Stimulated activated CD8-positive, alpha-beta memory T cell treated with anti-CD3 and anti-CD28 coated beads, Interleukin-7, amount 100 ng/mL, for 24 hours (primary cell): Measurements from ENCODE around the gene CDH20.
"Not testable (repeated sequence)": the region's sequence is repeated elsewhere in the genome, so short reads cannot be mapped to it uniquely, and the experiment has no call there.

Experiments used
- DNase-seq: peaks from one replicate; pipeline ENCODE4 v3.0.0-alpha.2; 2020; ENCODE audit warnings: low read depth

Gene CDH20

DNA sequence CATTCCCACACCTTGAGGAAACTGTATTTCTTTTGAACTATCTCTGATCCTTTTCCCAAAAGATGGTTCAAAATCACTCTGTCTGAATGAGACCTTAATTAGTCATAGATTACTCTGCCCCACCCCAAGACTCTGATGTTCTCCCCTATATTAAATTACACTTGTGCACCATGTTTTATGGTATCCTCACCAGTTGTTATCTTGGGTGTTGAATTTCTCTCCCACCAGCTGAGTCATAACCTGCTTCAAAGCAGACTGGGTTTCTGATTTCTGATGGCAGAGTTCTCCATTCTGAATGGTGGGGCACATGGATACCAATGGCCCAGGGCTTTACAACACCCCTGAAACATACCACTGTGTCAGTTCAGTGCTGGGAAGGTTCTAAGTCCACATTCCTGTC is 15.0 kb downstream of the CDH20 start:
- no peak for DNase-seq

DNA sequence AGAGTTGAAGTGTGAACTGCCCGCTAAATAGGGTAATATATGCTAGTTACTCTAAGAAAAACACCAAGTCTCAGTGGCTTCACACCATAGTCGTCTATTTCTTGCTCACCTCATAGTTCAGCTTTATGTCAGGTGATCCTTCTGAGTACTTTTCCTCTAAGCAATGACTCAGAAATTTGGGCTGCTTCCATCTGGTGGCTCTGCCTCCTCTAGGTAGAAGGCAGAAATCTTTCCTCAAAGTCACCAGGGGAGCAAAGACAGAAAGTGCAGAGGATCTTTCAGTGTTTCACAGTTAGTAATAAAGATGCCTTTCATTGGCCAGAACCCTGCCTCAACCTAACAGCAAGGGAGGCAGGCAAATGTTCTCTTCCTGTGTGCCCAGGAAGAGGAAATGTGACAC is 17.3 kb downstream of the CDH20 start:
- no peak for DNase-seq

DNA sequence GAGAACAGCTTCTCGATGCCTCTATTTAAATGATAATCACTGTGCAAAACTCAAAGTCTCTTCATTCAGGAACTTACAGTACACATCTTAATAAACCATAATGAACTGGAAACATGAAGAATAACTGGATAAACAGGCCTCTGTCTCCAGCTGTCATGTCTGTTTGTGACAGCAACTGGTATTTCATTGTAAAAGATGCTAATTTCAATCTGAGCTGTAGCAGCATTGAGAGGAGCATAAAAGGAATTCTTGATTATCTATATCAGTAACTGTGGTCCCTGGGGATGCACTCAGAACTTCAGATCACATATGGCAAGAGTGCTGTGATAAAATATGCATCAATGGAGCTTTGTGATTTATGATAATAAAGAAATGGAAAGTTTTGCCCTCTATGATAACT is 18.8 kb downstream of the CDH20 start:
- no peak for DNase-seq

DNA sequence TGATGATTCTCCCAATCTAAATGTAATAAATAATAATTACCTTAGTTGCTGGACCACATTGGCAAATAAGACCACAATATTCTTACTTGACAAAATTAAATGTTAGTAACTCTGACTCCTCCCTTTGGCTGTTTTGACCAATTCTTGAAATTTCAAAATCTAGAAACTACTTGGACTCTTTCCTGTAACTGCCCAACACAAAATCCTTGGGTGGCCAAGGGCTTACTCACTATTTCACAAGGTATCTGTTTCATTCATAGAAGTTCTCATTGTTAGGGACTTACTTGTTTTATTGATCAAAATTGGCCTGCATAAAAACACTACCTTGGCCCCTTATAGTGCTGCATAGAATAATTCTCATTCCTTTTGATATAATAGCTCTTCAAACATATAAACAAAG is 19.4 kb downstream of the CDH20 start:
- no peak for DNase-seq

DNA sequence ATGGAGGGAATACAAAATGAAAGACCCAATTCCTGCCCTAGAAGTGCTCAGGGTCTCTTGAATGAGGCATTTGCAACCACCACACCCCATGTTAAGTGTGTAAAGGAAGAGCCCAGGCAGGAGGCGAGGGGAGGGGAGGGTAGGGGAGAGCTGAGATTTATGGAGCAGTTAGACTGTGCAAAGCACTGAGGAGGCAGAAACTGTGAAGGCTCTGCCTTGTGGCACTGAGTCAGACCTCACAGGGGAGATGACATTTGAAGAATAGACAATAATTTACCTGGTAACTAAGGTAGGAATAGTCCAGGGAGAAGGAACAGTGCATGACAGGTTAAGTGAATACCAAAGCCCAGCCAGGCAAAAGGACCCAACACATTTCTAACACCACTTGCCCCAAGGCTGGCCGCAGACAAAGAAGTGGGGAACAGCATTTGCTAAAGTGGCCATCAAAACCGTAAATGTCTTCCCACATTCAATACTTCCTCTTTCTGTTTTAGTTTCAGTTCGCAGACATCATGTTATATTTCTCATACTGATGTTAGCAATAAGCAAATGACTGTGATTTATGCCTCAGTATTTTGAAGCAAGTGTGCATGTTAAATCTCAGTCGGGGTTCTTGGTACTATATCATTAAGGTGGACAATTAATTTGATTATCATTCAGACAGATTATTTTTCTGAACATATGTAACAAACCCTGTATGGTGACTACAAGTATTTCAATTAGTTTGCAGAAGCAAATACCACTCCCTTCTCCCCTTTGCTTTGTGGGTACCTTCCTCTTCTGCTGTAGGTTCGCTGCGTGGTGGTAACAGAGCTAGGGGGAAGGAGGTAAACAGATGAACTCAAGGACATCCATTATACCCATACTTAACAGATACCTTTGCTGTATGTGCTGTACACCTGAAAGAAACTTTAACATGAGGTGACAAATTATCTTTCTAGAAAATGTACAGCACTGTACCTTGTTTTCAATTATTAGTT is 27.5 kb downstream of the CDH20 start:
- DNase-seq: no peak

- DNase-seq: no peak
Measured at GRCh38 chr18:61362511-61362910, 29.3 kb downstream of the CDH20 start.

- DNase-seq: no peak
Measured at GRCh38 chr18:61364953-61365352, 31.7 kb downstream of the CDH20 start.

- no peak for DNase-seq
Measured at GRCh38 chr18:61368001-61368400, 34.8 kb downstream of the CDH20 start.

DNA sequence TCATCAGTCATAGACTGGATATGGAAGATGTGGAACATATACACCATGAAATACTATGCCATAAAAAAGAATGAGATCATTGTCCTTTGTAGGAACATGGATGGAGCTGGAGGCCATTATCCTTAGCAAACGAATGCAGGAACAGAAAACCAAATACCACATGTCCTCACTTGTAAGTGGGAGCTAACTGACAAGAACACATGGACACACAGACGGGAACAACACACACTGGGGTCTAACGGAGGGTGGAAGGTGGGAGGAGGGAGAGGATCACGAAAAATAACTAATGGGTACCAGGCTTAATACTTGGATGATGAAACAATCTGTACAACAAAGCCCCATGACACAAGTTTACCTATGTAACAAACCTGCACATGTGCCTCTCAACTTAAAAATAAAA is 36.4 kb downstream of the CDH20 start:
- DNase-seq: not testable (repeated sequence)

GRCh38 chr18:61371111-61371510 is 37.9 kb downstream of the CDH20 start:
- no peak for DNase-seq

- no peak for DNase-seq
Measured at GRCh38 chr18:61379827-61380226, 46.6 kb downstream of the CDH20 start.

DNA sequence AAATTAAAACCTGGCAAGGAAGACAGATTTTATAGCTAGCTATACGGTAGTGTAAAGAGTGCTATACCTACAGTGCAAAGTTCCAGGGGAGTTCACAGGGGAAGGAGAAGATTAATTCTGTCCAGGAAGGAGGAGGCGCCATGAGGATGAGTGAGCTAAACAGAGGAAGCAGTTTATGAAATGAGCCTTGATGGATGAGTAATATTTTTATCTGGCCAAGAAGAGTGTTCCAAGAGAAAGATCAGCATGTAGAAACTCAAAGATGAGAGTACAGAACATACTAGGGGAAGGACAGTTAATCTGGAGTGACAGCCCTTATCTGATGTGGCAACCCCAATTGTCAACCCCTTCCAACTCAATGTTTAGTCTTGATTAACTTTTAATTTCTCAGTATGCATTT is 54.8 kb downstream of the CDH20 start:
- DNase-seq: no peak

- DNase-seq: no peak
Measured at GRCh38 chr18:61394983-61395382, 61.8 kb downstream of the CDH20 start.

DNA sequence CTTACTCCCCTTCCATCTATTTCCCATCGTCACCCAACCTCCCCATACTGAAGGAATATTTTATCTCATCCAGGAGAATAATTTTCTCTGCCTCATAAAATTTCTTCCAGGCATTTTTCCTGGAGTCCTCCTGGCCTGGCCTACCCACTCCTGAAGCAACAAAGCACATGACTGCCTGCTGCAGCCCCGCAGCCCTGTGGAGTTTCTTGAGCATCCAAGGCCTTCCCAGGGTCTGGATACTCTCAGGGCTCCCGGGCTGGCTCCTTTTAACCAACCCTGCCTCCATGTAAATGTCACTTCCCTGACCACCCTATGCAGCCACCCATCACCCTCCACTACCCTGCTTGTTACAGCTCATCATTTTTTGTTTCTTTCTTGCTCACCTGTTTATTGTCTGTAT is 64.0 kb downstream of the CDH20 start:
- no peak for DNase-seq

DNA sequence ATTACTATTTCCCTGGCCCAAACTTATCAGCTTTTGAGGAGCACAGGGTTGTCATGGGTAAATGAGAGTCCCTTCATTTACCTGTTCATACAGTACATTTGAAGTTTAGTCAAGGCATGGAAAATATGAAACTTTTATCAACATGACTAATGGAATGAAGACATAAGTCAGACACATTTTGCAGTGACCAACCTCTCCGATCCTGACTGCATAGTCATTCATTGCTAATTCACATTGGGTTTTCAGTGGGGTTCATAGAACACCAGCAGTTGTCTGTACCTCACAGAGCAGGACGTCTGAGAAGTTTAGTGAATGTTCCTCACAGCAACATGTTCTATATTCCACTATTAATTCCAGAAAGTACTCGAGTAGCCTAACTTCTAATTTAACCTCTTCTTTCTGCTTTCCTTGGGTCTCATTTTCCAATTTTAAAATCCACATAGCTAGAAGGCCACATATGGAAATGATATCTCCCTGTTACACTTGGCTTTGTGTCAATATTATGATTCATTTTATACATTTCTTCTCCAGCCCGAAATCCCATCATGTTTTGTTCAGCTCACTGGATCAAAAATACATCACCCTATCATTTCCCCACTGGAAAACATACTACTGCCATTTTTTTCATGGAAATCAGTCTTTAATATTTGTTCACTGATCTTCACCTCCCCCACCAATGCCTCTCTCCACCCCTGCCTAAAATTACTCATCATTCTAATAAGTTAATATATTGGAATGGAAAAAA is 65.9 kb downstream of the CDH20 start:
- DNase-seq: no peak

DNA sequence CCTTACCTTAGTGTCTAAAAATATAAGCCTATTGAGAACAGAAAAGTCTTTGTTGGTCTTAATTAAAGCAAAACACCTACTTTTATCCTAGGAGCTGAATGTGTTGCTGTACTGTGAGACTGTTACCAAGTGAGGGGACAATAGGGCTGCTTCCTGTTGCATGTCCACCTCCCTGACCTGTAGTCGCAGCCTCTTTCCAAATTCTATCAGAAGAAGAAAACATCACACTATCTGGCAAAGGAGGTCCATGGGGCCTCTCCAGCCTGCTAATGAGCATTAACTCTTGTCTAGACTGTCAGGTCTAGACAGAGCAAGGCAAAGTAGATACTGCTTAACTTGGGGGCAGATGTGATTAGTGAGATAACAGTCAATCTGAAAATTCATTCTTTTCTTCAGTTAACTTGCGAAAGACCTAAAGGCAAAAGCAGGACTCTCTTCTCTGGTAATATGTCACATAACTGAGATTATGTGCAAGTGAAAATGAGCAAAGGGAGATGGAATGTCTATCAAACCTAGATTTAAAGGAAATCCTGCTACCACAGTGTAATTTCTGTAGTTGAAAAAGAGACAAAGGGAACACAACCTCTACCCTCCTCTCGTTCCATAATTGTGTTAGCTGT is 66.9 kb downstream of the CDH20 start:
- no peak for DNase-seq

- no peak for DNase-seq
Measured at GRCh38 chr18:61400716-61401115, 67.5 kb downstream of the CDH20 start.

DNA sequence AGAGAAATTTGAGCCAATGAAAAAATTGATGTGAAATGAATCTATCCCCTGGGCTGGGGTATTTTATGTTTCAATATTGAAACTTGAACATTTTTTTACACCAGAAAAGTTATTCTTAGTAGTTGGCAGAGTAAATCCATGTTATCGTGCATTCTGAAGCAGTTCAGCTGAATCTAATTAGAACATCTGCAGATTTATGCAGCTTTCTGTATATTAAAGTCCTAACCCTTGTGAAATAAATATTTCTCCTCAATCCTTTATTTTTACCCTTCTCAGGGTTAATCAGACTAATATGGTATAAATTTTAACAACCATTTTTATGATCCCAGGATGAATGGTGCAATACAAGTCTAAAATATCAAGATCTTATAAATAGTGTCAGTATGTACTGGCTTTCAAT is 69.5 kb downstream of the CDH20 start:
- no peak for DNase-seq

DNA sequence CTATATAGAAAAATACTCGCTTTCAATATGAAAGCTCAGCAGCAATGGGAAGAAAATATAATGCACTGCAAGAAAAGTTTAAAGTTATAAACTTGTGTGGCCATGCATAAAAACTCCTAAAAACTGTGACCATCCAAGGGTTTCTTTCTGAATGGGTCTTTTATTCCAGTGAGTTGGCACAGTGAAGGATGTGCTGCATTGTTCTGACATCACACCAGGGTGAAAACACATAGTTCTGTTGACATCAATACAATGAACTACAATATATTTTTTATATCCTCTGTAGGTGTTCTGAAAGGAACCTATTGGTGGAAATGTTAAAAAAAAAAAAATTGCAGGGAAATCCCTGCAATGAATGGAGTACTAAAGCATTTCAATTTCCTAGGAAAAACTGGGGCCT is 80.2 kb downstream of the CDH20 start:
- no peak for DNase-seq

- no peak for DNase-seq
Measured at GRCh38 chr18:61414086-61414485, 80.9 kb downstream of the CDH20 start.

DNA sequence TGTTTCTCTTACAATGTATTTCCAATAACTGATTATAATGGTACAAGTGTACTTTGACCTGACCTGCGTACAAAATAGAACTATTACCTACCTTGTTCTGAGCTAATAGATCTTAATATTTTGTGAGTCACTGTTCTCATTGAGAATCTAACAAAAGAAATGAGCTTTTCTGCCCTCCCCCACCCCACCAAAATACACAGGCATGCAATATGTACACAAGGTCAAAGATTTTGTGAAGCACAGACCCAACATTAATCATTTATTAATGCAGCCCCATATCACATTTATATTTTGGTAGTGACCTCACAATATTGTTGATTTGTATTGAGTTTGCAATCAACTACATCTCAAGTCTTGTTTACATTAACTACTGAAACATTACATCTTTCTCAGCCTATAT is 86.5 kb downstream of the CDH20 start:
- no peak for DNase-seq

- no peak for DNase-seq
Measured at GRCh38 chr18:61420218-61420885, 87.1 kb downstream of the CDH20 start.
